Neural crest cell (in vitro differentiated cells): ENCODE results near the gene TM4SF5. TPM values are rescaled to one million over a fixed set of nuclear protein-coding genes. Genes with fewer than 3 reads are reported as not detected.

ENCODE experiments used
- DNase-seq: peaks from one replicate; pipeline ENCODE4 v3.0.0; 2021; ENCODE audit warnings: low read depth, mixed read lengths, low spot score
- H3K27ac Mint-ChIP-seq: one replicate; pipeline ENCODE4 v1.8.0; 2021; ENCODE audit warnings: mild to moderate bottlenecking, mixed read lengths; ENCODE audit not compliant: unreplicated experiment
- H3K27me3 Mint-ChIP-seq: 2 replicates; pipeline ENCODE4 v1.8.0; 2021; ENCODE audit warnings: low read depth, mild to moderate bottlenecking, mixed read lengths
- H3K36me3 Mint-ChIP-seq: 2 replicates; pipeline ENCODE4 v1.8.0; 2021; ENCODE audit warnings: low read depth, mild to moderate bottlenecking, mixed read lengths
- H3K4me1 Mint-ChIP-seq: 2 replicates; pipeline ENCODE4 v1.8.0; 2021; ENCODE audit warnings: mixed read lengths
- H3K4me3 Mint-ChIP-seq: one replicate; pipeline ENCODE4 v1.8.0; 2021; ENCODE audit warnings: mild to moderate bottlenecking, mixed read lengths
- H3K9me3 Mint-ChIP-seq: 2 replicates; pipeline ENCODE4 v1.8.0; 2021; ENCODE audit warnings: mixed read lengths
- total RNA-seq: library from RNA; stranded (reverse); gene quantifications from 2 replicates; pipeline ENCODE4 v1.2.1, GENCODE V29; 2021
- TF ChIP-seq, protein P1 (sequence below): fragments of 200-600 bp; sonication (generic); conservative IDR thresholded peaks from 2 replicates; pipeline ENCODE4 v1.5.0; 2021; ENCODE audit warnings: antibody characterized with exemption, mild to moderate bottlenecking

The TM4SF5 gene
- total RNA-seq, 1 donor from 2014 or later = not detected

DNA sequence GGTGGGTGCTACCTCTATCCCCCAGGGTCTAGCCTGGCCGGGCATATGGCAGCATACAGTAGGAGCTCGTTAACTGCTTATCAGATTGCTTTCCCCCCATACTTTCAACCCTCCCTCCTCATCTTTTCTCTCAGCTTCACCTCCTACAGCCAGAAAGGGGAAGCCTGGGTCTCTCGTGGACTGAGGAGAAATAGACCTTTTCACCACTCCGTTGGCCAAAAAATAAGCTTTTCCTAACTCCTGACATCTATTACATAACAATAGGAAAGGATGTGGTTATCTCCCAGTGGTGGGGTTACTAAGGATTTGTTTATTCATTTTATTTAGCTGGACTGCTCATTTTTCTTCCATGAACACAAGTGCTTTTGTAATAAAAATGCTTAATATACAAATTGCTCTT lies 23.0 kb upstream of the TM4SF5 start:
- Mint-ChIP-seq H3K36me3 (no peaks in the 10 kb centered on the region), H3K27ac (no peak overlapping the region), H3K27me3 (peaks cover 88% of the 10 kb centered on the region), H3K4me1 (peaks cover 8% of the 10 kb centered on the region), H3K4me3 (no peak overlapping the region), H3K9me3 (no peaks in the 10 kb centered on the region)
- TF ChIP-seq, protein P1, sequence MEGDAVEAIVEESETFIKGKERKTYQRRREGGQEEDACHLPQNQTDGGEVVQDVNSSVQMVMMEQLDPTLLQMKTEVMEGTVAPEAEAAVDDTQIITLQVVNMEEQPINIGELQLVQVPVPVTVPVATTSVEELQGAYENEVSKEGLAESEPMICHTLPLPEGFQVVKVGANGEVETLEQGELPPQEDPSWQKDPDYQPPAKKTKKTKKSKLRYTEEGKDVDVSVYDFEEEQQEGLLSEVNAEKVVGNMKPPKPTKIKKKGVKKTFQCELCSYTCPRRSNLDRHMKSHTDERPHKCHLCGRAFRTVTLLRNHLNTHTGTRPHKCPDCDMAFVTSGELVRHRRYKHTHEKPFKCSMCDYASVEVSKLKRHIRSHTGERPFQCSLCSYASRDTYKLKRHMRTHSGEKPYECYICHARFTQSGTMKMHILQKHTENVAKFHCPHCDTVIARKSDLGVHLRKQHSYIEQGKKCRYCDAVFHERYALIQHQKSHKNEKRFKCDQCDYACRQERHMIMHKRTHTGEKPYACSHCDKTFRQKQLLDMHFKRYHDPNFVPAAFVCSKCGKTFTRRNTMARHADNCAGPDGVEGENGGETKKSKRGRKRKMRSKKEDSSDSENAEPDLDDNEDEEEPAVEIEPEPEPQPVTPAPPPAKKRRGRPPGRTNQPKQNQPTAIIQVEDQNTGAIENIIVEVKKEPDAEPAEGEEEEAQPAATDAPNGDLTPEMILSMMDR = no peak
- no peak for DNase-seq

DNA sequence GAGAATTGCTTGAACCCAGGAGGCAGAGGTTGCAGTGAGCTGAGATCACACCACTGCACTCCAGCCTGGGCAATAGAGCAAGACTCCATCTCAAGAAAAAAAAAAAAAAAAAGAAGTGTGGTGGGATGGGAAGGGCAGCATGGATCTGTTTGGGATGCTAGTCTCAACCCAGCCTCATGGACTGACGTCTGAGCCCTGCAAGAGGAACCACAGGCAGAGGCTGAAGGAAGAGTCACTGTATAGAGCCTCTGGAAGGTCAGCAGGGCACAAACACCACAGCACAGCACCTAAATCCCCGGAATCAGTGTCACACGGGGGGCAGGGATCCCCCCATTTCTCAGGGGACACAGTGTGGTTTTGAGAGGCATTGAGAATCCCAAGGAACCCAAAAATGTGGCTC lies 21.1 kb upstream of the TM4SF5 start:
- Mint-ChIP-seq H3K9me3 (no peaks in the 10 kb centered on the region), H3K4me3 (no peak overlapping the region), H3K36me3 (no peaks in the 10 kb centered on the region), H3K4me1 (peaks cover 3% of the 10 kb centered on the region), H3K27me3 (peaks cover 86% of the 10 kb centered on the region), H3K27ac (no peak overlapping the region)
- DNase-seq = no peak
- TF ChIP-seq, protein P1 = no peak

DNA sequence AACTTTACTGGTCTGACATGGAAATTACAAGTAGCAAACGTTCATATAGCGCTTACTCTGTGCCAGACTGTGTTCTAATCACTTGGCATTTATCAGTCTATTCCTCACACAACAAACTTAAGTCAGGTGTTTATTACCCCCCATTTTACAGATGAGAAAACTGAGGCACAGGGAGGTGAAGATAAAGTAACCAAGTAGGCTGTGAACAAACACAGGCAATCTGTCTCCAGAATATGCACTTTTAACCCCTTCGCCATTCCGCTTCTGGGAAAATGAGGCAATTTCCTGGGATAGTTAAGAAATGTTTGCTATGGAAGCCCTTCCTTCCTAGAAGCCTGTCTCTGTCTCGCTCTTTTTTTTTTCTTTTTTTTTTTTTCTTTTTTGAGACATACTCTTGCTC lies 19.8 kb upstream of the TM4SF5 start:
- TF ChIP-seq, protein P1 = no peak
- DNase-seq = no peak
- Mint-ChIP-seq H3K4me1 (no peaks in the 10 kb centered on the region), H3K36me3 (no peaks in the 10 kb centered on the region), H3K9me3 (no peaks in the 10 kb centered on the region), H3K4me3 (no peak overlapping the region), H3K27ac (no peak overlapping the region), H3K27me3 (peaks cover 83% of the 10 kb centered on the region)

DNA sequence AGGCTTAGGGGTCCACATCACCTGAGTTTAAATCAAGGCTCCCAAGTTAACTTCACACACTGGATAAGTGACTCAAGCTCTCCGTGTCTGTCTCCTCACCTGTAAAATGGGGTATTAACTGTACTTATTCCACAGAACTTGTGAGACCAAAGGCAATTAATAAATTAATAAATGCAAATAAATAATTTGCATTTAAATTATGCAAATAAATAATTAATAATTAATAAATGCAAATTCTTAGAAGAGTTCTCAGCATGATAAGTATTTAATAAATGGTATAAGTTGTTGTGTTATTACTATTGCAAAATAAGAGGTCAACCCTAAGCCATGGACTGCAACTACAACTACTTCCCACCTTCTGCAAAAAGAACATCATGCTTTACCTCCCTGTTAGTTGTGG lies 18.3 kb upstream of the TM4SF5 start:
- no peak overlapping the region for H3K4me3 Mint-ChIP-seq
- H3K36me3 Mint-ChIP-seq = no peaks in the 10 kb centered on the region
- no peak for DNase-seq
- H3K27ac Mint-ChIP-seq = no peak overlapping the region
- TF ChIP-seq, protein P1 = no peak
- H3K9me3 Mint-ChIP-seq = no peaks in the 10 kb centered on the region
- H3K4me1 Mint-ChIP-seq = no peaks in the 10 kb centered on the region
- peaks cover 83% of the 10 kb centered on the region for H3K27me3 Mint-ChIP-seq

DNA sequence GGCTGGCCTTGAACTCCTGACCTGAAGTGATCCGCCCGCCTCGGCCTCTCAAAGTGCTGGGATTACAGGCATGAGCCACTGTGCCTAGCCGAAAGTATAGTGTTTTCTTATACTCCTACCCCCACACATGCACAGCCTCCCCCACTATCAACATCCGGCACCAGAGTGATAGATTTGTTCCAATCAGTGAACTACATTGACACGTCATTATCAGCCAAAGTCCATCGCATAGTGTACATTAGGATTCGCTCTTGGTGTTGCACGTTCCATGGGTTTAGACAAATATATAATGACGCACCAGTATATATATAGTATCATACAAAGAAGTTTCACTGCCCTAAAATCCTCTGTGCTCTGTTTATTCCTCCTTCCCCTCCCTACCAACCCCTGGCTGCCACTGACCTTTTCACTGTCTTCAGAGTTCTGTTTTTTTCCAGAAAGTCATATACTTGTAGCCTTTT lies 11.9 kb upstream of the TM4SF5 start:
- Mint-ChIP-seq H3K4me3 (no peak overlapping the region), H3K27me3 (peaks cover 46% of the 10 kb centered on the region), H3K4me1 (no peaks in the 10 kb centered on the region), H3K36me3 (no peaks in the 10 kb centered on the region), H3K27ac (no peak overlapping the region), H3K9me3 (no peaks in the 10 kb centered on the region)
- DNase-seq = no peak
- TF ChIP-seq, protein P1 = no peak

DNA sequence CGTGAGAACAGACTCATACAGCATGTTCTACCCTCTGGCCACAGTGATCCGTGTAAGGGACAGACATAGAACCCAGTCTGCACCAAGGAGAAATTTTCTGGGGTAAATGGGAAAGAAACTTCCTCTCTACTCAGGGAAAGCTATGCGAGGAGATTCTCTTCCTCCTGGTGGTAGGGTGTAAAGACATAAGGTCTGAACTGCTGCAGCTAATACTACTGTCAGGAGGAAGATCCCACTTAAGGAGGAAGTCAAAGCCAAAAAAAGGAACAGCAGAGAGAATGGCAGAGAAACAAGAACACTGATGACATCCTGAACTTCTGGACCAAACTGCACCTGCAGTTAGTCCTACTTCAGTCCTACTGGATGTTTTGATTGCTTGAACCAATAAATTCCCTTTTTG lies 7.1 kb upstream of the TM4SF5 start:
- no peak for DNase-seq
- Mint-ChIP-seq H3K27ac (no peak overlapping the region), H3K4me1 (no peaks in the 10 kb centered on the region), H3K27me3 (peaks cover 15% of the 10 kb centered on the region), H3K9me3 (no peaks in the 10 kb centered on the region), H3K4me3 (no peak overlapping the region), H3K36me3 (no peaks in the 10 kb centered on the region)
- TF ChIP-seq, protein P1 = no peak
